GM19438 (cell line): ENCODE data around the gene ZBP1.

Source experiments
- ATAC-seq: cut with Tn5 transposase; IDR thresholded peaks from one replicate; pipeline ENCODE4 v1.9.1; 2021; ENCODE audit warnings: low read depth; ENCODE audit not compliant: unreplicated experiment

The ZBP1 gene

DNA sequence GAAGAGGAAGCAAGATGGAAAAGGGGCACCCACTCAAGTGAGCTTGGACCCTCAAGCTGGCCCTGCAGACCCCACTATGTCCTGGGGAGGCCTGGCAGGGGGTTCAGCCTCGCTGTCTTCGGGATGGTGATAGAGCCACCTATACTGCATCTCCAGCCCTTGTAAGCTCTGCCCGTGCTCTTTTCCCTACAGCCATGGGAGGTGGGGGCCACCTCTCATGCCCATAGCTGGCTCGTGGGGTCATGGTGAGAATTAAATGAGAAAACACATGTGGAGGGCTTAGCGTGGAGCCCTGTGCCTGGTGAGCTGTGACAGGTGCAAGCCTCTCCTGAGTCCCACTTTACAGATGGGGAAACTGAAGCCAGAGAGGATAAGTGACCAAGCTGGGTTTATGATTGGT lies 31.6 kb downstream of the ZBP1 start:
- no peak for ATAC-seq

DNA sequence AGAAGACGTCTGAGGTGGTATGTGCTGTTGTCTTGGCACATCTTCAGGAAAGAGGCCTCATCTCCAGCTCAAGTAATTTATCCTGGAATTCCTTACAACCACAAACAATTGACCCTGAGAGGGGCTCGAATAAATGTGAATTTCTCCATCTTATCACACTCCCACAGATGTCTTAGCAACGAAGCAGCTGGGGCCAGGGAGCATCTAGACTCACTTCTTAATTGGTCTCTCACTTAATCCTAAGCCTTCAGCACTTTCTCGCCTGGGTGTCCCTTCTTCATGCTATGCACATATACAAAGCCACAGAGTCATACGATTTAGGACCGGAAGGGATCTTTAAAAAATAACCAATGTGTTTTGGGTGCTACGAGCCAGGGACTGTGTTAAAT lies 32.2 kb downstream of the ZBP1 start:
- ATAC-seq: no peak

DNA sequence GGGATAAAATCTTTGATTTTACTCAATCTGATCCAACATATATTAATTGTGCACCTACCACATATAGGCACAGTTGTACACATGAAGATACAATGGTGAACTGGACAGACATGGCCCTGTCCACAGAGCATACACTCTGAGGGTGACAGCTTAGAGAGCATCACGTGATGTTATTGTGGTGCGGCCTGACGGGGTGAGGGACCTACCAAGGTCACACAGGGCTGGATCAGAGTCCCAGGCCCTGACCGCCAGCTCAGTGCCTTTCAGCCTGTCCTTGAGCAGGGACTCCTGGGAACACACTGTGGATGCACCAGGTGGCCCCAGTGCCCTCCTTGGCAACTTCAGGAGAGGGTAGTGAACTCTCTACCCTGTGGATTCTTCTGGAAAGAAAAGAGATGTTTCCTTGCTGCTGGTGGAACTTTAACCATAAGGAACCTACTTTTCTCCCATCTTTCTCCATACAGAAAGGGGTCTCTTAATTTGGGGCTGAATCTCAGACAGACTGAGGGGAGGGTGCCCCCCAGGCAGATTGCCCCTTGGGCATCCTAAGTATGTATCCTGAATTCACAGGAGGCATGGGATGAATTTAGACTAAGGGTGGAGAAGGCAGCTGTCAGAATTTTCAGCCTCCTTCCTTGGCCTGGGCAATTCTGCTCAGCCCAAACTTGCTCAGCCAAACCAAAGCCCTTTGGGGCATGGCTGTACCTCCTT lies 32.8 kb downstream of the ZBP1 start:
- ATAC-seq: no peak

DNA sequence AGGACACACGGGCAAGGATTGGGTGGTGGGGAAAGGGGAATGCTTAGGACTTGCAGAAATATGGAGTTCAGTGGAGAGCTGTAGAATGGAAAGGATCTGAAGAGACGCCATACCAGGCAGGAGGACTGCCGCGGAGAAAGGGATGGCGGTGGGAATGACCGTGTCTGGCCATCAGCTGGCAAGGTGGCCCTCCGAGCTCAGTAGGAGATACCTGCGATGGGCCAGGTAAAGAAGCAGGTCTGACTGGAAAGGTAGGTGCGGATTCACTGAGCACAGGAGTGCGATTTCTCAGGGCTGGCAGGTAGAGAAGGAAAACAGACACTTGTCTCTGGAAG lies 33.3 kb downstream of the ZBP1 start:
- no peak for ATAC-seq

DNA sequence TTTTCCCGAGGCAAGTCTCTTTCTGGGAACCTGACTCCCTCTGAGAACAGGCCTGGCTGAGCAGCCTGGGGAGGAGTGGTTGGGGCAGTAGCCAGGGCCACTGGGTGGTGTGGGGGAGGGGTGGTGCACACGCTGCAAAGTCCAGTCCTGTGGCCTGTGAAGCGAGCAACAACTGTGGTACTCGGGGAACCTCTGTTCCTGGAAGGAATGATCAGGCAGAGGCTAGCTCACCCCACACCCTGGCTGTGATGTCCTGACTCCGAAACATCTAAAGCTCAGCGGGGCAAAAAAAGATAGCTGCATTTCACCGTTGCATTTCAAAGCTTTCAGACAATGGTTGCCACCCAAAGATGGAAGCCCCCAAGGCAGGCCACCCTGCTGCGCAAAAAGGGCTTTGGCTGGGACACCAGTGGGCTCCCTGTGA lies 33.8 kb downstream of the ZBP1 start:
- no peak for ATAC-seq

DNA sequence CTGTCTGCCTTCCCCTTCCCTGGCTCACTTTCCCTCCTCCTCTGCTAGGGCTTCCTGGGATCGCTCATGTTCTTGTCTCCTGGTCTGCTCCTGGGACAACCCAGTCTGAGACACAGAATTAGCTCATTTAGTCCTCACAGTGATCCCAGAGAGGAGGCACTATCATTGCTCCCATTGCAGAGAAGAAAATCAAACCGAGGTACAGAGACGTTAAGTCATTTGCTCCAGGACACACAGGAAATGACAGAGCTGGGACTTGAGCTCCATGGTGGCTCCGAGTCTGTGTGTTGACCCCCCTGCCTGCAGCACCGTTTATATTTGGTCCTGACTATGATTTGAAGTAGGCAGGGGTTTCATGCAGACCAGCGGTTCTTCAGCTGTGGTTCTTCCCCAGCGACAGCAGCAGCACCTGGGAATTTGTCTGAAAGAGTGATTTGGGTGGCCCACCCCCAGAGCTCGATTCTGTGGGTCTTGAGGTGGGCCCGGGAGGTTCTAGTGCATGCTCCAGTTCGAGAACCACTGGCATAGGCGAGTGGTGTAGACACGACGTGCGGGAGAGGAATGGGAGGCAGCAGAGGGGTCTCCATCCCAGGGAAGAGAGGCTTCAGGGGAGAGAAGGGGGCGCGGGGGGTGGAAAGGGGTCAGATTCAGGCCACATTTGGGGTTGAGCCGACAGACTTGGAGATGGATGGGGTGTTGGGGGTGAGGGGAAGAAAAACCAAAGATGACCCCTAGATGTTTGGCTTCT lies 34.6 kb downstream of the ZBP1 start:
- ATAC-seq: no peak

DNA sequence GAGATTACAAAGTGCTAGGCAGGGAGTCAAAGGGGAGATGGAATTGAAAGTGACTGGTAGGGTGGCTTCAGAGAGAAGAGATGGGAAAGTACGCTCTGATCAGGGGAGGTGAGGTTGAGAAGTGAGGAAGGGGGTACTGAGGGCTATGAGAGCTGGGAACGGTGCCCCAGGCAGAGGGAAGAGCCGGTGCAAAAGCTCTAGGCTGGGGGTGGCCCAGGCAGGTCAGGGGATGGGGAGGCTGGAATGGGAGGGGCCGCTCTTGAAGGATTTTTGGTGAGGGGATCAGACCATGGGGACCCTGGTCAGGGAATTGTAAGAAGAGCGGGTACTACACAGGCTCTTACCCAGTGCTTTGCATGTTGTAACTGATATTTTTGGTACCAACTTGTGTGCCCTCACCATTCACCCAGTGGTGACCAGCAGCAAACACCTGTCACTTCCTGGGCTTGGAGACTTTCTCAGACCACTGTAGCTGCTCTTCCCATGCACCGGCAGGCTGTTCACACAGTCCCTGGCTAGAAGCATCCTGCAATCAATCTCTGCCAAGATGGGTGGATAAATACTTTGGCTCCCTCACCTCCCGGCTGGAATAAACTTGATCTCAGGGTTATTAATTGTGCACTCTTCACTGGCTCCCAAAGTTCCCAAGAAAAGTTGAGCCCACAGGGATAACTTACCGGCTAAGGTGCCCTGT lies 35.3 kb downstream of the ZBP1 start:
- ATAC-seq: no peak

DNA sequence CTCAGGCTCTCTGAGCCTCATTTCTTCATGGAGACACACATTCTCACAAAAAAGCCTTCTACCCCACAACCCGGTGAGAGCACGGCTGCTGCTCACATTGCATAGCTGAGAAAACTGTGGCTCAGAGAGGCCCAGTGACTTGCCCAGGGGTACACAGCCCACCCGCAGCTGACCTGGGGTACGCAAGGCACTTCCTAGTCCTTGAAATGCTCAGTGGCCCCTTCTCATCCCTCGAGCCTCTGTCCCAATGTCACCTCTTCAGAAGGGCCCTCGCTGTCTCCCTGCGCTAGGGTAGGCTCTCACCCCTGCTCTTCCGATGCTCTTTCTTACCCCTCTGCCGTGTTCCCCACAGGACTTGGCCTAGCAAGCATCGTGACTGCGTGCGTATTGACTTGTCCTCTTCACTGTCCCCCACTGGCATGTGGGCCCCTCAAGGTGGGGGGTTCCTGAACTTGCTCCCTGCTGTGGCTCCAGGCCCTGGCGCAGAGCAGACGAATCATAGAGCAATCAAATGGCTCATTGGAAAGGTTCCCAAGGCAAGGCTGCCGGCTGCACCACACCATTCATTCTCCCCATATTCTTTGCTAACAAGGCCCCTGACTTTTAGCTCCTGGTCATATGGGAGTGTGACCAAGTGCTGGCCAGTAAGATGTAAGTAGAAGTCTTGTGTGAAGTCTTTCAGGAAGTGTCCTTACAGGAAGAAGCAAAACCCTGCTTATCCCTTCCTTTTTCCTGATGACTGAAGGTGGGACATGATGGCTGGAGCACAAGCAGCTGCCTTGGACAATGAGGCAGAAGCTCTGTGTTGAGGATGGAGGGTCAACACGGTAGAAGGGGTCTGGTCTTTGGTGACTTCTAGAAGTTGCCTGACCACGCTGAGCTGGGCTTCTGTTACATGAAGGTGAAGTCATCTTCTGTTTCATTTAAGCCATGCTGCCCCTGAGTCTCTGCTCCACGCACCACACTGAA lies 36.7 kb downstream of the ZBP1 start:
- no peak for ATAC-seq

DNA sequence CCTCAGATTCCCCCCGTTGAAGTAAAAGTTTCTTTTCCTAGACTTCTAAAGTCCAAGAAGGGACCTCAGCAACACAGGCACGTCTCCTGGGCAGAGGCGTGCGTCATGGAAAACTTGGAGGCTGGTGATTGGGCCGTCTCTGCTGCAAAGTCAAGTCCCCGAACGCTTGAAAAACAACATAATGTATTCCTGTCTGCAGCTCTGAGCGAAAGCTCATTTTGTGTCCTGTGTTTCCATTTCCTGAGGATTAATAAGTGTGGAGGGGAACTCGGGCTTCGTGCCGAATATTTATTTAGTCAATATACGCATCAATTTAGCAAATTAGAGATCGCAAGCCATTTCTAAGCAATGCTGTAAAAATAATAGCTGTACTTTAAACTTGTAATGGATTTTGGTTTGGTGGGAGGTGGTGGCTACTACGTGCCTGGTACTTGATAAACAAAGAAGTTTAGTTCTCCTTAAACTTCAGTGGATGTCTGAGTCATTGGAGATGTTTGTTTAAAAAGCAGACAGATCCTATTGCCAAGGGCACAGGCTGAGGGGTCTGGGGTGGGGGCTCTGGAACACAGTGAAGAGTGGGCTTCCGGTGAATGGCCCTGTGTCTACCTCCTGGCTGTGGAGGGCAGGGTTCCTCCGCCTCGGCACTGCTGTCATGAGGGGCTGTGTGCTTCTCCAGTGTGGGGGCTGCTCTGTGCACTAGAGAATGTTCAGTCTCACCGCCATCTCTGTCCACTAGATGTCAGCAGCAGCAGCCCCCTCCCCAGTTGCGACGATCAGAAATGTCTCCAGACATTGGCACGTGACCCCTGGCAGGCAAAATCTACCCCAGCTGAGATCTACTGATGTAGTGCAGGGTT lies 37.6 kb downstream of the ZBP1 start:
- ATAC-seq: no peak

DNA sequence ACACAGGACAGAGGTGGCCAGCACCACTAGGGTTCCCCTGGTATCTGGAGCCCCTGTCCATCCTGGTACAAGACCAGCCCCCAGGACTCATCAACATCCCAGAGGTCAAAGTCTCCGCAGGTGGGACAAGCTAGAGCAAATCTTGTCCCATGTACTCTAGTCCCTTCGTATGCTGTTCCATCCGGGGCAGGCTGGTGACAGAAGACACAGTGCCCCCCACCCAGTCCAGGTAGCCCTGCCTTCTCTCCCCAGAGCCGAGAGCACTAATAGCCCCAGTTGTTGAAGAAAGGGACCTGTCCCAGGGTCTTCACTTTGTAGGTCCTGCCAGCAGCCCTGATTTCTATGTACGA lies 38.2 kb downstream of the ZBP1 start:
- ATAC-seq: no peak

DNA sequence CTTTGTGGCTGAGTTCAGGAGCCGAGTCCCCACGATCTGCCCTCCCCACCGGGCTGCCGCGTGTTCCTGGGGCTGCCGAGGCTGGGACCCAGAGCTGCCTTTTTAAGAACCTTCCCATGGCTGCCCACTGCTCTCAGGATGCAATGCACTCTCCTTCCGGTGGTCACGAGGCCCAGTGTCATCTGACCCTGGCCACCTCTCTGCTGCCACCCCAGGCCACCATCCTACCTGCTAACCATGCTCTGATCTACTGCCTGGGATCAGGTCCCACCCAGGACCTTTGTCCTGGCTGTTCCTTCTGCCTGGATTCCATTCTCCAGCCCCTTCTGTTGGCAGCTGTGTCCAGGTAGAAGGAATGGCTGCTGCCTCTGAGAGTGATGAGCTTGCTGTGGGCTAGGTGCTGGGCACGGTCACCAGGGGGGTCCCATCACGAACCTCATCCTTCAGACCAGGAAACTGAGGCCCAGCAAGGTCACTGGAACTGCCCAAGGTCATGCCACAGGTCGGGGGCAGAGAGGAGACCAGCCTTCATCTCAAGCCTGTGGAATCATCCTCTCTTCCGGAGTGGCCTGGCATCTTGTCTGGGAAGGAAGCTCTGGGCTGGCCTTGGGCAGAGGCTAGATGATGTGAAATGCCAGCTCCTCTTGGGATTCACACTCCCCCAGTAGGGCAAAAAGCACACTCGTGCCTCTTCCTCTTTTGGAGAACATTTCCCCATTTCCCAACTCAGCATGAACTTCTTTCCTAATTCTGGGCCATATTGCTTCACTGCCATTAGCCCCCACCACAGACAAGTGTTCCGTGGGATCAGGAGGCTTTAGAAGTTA lies 38.8 kb downstream of the ZBP1 start:
- no peak for ATAC-seq

DNA sequence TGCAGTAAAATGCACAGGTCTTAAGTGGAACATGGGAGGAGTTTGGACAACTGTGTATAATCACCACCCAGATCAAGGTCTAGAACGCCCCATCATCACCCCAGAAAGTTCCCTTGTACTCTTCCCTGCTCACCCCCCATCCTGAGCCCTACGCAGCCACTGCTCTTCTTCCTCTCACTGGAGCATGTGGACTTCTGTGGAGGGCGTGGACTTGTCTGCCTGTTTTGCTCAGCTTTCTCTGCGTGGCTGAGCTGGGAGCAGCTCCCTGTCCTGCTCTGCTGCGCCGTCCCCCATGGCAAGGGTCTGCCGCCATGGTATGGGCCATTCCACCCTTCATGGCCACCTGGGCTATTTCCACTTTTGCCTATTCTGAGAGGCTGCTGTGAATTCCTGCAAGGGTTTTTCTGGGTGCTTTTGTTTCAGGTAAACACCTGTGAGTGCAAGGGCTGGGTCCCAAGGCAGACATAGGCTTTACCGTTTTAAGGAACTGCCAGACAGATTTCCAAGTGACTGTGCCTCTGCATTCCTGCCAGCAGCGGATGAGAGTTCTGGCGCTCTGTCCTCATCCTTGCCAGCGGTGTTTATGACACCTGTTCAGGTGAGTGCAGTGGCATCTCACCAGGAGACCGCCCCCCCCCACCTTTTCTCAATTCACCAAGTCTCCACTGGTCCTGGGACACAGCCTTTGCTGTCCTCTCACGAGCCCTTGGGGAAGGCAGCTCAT lies 39.6 kb downstream of the ZBP1 start:
- ATAC-seq: no peak

DNA sequence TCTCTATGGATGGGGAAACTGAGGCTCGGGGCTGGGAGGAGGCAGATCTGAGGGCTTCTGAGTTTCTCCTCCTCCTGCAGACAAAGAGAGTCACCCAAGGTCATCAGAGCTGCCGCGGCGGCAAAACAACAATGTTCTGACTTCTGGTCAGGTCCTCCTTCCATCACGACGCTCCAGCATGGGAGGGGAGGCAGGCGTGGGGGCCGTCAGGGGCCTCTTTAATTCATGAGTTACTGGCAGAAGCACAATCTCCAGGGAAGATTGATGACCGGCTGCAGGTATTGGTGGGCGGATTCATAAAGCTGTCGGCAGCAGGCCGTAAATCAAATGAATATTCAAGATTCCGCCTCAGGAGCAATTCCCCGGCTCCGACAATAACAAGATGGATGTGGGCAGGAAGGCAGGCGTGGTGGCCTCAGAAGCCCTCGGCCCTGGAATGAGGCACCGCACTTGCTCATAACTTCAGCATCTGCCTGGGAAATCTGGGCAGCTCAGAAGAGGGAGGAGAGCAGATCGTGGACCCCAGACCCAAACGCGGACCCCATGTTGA lies 40.3 kb downstream of the ZBP1 start:
- no peak for ATAC-seq

DNA sequence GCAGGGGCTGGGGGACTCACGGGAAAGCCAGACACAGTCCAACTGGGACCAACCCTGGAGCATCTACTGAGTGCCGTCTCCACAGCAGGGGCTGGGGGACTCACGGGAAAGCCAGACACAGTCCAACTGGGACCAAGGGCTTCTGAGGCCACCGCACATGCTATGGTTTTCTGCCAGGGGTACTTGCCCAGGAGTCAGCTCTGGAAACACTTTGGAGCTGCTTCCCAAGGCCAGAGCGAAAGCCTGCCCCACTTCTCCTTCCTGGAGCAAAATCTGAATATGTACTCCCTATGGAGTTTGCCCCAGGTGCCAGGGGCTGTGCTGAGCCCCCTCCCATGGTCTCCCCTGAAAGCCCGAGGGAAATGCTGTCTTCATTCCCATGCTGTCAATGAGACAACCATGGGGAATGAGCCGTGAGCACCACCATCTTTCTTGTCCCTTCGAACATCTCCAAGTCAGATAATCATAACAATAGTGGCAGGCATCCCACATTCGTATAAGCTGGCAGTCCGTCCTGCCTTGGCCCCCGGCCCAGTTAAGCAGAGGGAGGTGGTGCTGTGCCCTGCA lies 40.8 kb downstream of the ZBP1 start:
- ATAC-seq: no peak

DNA sequence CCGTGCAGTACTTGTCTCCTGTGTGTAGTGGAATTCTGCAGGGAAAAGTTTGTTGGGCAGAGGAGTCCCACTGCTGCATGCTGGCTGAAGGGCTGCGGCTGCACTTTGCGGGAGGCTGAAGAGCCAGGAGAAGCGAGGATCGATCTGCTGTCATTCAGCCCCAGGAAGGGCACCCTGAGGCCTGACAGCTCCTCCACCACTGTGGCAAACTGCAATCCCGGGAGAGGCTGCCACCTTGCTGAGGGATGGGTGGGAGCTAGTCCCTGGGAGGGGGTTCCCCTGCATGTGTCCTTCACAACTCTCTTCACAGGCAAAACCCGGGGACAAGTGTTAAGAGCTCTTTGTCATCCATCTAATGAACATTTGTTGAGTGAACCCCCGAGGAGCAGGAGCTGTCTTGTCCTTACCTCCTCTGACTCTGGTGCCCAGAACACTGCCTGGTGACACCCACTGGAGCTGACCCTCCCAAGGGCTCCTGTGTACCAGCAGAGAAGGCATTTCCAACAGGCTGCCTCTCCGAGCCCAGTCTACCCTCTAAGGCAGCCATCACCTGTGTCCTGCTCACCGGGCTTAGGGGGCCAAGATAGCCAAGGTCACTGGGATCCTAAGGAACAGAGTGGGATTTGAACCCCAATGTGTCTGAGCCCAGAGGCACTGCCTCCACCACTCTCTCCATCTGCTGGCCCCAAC lies 41.6 kb downstream of the ZBP1 start:
- no peak for ATAC-seq

DNA sequence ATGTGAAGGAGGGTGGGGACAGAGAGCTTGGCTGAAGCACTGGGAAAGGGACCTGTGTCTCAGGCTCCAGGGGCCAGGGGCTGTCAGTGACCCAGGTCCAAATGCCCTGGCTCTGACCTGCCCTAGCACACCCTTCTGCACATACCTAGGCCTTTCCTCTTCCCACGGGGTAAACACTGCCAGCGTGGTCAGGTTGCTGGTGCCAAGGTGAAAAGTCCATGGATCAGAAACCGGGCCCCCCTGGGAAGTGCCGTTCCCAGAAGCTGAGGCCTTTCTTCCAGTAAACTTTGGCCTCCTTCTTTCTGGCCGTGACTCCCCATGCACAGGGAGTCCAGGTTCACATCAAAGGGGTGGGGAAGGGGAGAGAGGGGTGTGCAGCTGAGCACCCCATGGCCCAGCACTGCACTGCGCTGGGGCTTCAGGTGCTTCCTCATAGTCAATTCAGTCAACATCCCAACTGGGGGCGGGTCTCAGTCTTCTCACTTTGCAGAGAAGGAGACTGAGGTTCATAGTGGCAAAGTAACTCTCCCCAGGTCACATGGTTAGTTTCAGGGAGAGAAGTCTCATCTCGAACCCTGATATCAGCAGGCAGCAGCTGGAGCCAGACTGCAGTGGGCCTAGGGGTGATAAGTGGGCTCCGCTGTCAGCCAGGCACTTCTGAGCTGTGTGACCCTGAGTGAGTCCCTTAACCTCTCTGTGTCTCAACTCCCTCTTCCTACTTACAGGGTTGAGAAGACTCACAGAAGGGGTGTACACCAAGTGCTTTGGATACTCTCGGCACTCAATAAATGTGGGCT lies 42.3 kb downstream of the ZBP1 start:
- no peak for ATAC-seq
